Hepatocyte (in vitro differentiated cells): ENCODE data around the gene TDRD12.

ENCODE experiments used
- CTCF ChIP-seq: fragments of 200-600 bp; sonication (generic); IDR thresholded peaks from 2 replicates; pipeline ENCODE4 v1.5.1; 2016; ENCODE audit warnings: antibody characterized with exemption, mild to moderate bottlenecking; ENCODE audit not compliant: poor library complexity
- EZH2 ChIP-seq: fragments of 200-600 bp; sonication (generic); IDR thresholded peaks from 2 replicates; pipeline ENCODE4 v1.6.1; 2016; ENCODE audit warnings: antibody characterized with exemption, mild to moderate bottlenecking, borderline replicate concordance
- EZH2phosphoT487 ChIP-seq: fragments of 200-600 bp; sonication (generic); IDR thresholded peaks from one replicate; pipeline ENCODE4 v1.6.1; 2018; ENCODE audit warnings: antibody characterized with exemption, mild to moderate bottlenecking, low read depth, moderate library complexity; ENCODE audit not compliant: unreplicated experiment, severe bottlenecking

- TF ChIP-seq CTCF (no peak), EZH2phosphoT487 (no peak), EZH2 (no peak)
These were observed 138.6 kb downstream of the TDRD12 start for GRCh38 chr19:32858155-32858554.
